ENCODE data around the gene CFAP221.
"Not testable (repeated sequence)": the region's sequence is repeated elsewhere in the genome, so short reads cannot be mapped to it uniquely, and the experiment has no call there.

CFAP221 gene

DNA sequence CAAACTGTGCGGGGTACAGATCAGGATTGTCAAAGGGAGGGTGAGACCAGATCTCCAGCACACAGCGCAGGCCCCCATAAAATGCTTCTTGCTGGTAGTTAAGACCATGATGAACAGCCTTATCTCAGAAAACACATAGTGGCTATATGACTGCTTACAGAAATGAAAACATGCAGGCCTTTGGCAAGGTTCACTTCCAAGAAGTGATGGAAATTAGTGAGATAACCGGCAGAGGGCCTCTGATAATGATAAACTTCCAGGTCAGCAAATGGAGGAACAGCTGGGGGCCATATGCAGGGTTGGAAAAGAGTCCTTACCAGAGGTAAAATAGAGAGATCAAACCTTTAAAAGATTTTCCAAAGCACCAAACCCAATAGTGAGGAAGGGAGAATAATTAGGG lies 46.6 kb downstream of the CFAP221 start:
- DNase-seq (ENCODE audit: low read depth) = no peak

DNA sequence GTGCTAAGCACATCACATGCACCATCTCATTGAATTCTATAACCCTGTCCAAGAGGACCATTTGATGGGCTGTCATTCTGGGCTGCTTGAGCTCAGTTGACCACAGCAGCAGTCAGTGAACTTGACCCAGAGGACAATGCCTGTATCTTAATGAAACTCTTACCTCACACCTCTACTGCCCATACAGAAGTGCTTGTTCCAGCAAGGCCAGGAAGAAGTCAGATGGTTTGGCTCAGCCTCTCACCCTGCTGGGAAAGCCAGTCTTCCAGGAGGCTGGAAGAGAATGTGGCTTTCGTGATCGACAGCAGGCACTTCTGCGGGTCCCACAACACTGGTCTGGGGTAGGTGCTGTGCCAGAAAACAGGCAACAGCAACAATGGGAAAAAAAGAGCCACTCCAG lies 47.3 kb downstream of the CFAP221 start:
- no peak for DNase-seq (ENCODE audit: low read depth)

DNA sequence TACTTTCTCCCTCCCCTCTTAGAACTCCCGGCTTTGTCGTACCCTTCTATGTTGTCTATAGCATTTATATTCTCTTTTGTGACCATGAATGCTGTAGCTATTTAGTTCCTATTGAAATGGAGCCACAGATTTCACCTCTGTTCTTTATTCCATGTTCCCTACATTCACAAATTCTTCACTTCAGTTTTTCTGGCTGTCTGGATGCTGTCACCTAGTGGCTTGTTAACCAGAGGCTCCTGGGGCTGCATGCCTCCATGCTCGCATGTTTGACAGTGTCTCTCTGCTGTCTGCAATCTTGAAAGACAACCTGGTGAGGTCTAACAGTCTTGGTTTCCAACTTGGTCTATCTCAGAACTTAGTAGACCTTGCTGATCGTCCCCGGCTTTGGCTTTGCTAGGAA lies 48.2 kb downstream of the CFAP221 start:
- no peak for DNase-seq (ENCODE audit: low read depth)

DNA sequence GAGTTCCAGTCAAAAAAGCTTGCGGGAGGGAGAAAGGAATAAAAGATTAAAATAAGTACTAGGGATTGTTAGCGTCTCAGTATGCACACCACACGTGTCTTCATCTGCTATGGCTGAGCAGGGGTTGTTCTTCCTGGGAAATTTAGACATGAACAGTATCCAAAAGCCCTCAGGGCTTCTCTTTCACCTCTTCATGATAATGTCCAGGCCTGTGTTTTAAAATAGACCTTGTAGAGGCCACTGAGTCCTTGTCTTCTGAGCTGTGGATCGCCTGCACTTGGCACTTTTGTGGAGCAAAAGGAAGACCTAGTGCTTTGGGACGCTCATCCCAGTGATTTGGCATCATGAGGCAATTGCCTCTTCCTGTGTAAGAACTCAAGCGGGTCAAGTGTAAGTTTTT lies 52.4 kb downstream of the CFAP221 start:
- no peak for DNase-seq (ENCODE audit: low read depth)

DNA sequence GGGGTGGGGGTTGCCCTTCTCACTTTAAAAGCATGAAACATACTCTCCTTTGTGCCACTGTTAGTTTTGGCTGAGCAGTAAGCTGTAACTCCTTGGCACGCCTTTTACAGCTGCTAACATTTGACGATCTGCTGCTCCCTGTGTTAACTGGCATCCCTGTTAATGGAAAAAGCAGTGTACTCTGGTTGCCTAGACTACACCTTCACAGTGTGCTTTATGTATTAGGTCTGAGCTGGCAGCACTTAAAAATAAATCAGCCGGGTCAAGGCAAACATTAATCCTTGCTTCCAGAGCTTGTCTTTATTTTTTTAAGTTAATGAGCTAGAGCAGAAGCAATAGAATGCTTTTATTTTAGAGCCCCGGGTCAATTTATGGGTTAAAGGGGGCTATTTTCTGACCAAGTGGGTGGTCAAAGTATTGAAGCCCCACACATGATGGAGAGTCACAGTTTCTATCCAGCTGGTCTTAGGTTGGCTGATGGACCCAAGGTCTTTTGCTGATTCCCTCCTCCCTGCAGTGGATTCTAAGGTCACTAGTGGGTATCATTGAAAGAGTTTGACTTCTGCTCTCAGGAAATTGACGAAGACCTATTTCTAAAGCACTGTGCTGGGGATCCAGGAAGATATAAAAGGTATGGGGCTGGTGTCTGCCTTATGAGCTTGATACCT lies 54.5 kb downstream of the CFAP221 start:
- DNase-seq (ENCODE audit: low read depth) = no peak

DNA sequence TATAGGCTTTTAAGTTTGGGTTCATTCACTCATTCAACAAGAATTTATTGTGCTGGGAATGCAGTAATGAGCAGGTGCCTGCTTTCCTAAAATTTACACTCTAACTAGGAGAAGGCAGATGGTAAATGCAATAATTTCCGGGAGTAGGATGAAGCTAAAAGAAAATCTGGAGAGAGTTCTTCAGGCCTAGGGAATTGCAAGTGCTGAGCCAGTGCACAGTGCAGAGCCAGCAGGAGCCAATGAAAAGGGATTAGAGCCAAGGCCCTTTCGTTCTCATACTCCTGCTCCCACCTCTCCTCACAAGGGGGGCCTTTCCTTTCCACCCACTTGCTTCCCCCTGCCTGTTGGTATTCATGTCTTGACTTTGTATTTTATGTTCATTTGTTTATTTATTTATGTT lies 55.1 kb downstream of the CFAP221 start:
- DNase-seq (ENCODE audit: low read depth) = no peak

DNA sequence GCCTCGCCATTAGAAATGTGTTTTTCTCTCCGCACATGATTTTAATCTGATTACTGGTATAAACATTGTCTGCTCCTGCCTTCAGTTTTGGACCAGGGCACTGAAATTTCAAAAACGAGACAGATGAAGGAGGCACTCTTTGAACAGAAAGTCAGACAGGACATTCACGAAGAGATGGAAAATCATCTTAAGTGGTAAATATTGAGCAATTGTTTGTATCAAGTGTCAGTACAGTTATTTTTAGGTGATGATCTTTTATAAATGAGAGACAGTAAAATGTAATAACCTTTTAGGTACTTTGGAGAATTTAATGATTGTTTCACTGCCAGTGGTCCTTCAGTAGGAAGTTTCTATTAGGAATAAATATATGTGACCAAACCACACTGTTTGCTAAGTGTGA lies 60.8 kb downstream of the CFAP221 start:
- no peak for DNase-seq (ENCODE audit: low read depth)

DNA sequence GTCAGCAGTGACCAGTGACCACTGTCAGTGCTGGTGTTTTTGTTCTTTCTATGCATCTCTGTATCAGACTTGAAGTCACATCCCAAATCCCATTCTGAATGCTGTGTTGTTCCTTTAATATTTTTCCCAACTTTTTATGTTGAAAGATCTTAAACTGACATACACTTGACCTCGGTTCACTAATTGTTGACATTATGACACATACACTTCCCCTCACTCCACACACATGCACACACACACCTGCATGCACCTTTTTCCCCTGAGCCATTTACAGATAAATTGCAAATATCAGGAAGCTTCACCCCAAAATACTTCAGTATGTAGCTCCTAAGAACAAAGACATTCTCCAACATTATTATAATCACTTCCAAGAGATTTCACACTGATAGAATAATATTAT lies 62.4 kb downstream of the CFAP221 start:
- DNase-seq (ENCODE audit: low read depth) = no peak

DNA sequence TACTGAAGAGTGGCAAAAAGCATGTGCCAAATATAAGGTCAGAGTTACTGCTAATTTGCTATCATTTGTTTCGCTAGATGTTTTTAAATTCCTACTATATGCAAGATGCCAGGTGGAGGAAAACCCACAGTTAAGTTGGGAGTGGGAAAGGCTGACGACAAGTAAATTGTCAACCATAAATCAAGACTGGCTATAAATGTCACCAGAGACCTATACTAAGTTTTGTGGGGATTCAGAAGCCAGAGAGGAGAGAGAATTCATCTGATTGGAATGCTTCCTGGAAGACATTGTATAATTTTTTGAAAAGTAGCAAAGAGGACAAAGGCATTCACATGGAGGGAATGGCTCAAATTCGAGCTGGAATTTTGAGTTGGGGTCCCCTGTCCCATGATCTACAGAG lies 64.3 kb downstream of the CFAP221 start:
- no peak for DNase-seq (ENCODE audit: low read depth)

DNA sequence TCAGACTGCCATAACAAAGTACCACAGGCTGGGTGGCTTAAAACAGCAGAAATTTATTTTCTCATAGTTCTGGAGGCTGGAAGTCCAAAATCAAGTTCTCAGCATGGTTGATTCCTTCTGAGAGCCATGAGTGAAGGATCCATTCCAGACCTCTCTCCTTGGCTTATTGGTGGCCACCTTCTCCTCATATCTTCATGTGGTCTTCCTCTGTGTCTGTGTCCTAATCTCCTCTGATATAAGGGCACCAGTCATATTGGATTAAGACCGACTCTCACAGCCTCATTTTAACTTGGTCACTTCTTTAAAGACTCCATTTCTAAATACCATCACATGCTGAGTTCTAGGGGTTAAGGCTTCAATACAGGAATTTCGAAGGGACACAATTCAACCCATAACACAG lies 65.1 kb downstream of the CFAP221 start:
- no peak for DNase-seq (ENCODE audit: low read depth)

DNA sequence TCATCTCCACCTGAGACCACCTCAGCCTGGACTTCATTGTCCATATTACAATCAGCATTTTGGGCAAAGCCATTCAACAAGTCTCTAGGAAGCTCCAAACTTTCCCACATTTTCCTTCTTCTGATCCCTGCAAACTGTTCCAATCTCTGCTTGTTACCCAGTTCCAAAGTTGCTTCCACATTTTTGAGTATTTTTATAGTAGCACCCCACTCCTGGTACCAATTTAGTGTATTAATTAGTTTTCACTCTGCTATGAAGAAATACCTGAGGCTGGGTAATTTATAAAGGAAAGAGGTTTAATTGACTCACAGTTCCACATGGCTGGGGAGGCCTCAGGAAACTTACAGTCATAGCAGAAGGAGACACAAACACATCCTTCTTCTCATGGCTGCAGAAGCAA lies 69.9 kb downstream of the CFAP221 start:
- DNase-seq (ENCODE audit: low read depth) = not testable (repeated sequence)

DNA sequence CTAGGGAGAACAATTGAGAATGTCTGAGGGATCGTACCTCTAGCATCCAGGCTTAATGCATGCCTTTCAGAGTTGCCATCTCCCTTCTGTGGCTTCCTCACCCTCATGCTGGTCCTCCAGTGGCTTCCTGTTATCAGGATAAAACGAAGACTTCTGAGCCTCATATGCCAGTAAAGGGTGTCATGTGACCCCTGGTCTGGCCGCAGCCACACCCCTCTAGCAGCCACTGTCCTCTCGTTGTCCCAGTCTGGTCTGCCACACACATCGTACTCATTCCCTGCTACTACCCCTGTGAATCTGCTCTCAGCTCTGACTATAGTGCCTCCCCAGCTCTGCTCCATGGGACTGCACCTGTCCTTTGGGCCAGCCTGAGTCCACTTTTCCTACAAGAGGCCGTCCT lies 72.2 kb downstream of the CFAP221 start:
- no peak for DNase-seq (ENCODE audit: low read depth)

DNA sequence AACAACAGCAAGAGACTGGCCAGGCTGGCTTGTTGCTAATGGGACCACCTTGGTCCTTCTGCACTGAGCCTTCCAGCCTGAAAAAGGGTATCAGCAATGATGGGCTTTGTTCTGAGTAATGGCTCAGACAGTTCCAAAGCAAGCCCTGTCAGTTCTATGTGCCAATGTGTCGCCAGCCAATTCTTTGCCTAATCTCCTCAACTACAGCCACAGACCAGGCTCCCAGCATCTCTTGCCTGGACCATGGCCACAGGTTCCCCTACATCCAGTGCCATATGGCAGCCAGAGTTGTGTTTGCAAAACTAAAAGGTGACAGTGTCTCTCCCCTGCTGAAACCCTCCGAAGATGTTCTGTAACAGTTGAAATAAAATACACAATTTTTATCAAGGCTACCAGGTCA lies 73.2 kb downstream of the CFAP221 start:
- DNase-seq (ENCODE audit: low read depth) = no peak

DNA sequence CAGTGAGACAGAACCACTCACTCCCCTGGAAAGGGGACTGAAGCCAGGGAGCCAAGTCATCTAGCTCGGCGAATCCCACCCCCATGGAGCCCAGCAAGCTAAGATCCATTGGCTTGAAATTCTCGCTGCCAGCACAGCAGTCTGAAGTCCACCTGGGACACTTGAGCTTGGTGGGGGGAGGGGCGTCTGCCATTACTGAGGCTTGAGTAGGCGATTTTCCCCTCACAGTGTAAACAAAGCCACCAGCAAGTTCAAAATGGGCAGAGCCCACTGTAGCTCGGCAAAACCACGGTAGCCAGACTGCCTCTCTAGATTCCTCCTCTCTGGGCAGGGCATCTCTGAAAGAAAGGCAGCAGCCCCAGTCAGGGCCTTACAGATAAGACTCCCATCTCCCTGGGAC lies 74.5 kb downstream of the CFAP221 start:
- not testable (repeated sequence) for DNase-seq (ENCODE audit: low read depth)

DNA sequence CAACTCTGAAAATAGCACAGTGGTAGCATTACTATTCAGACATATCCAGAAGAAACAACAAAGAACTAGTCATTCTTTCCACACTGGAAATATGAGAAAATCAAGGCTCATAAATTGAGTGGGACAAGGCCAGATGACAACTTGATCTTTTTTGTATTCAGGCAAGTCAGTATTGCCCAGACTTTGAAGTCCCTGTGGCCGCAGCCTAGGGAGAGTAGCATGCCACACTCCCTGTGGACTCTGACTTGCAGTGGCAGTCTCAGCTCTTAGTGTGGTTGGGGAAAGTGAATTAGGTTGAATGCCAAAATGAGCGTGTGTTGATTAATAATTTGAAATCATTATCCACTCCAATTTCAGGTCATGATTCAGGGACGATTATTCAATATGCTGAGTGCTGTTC lies 81.0 kb downstream of the CFAP221 start:
- DNase-seq (ENCODE audit: low read depth) = no peak

DNA sequence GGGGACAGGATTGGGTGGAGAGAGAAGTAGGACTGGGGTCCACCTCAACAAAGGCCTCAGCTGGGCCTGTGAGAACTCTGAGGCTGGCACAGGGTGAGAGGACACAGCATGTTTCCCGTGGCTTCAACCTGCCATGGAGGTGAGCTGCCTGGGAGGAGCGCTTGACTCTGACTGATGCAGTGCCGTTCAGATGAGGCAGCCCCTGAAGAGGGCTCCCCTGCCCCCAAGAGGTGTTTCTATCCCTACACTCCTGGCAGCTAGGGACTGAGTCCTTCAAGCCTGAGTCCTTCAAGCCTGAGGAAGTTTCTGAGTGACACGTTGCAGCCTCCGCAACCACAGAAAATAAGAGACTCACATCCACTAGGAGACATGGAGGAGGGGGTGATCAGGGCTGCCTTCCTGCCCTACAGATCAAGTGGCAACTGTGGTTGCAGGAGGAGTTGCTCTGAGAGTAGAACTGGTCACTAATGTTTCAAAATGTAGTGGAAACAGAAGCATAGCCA lies 85.1 kb downstream of the CFAP221 start:
- DNase-seq (ENCODE audit: low read depth) = no peak

DNA sequence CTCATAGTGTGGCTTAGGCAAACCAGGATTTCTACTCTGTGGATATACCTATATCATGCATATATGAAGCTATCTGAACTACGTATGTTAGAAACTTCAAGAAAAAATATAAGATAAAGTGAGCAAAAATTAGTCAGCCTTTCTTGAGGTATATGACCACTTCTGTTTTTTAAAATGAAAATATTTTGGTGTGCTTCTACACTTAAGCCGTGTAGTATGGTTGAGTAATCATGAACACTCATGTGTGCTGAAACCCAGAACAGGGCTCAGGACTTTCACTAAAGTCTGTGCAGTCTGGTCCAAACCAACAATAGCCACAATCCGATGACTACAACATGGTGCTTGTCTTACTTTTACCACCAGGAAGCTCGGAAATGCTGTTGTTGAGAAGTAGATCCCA lies 85.9 kb downstream of the CFAP221 start:
- DNase-seq (ENCODE audit: low read depth) = no peak

DNA sequence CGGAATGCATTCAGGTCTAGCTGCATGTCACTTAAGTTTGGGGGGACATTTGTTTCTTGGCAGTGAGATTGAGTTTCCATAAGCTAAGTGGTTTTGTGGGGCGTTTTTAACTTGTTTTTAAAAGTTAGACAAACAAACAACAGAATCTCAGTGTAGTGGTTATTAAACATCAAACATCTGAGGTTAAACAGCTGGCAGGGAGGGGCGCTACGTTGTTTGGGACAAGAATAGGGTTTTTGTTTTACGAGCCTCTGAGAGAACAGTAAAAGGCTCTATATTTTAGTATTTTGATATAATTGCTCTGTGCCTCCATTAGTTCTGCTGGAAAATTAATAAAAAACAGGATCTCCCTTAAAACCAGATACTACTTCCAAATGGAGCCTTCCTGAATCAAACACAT lies 93.1 kb downstream of the CFAP221 start:
- DNase-seq (ENCODE audit: low read depth) = no peak

DNA sequence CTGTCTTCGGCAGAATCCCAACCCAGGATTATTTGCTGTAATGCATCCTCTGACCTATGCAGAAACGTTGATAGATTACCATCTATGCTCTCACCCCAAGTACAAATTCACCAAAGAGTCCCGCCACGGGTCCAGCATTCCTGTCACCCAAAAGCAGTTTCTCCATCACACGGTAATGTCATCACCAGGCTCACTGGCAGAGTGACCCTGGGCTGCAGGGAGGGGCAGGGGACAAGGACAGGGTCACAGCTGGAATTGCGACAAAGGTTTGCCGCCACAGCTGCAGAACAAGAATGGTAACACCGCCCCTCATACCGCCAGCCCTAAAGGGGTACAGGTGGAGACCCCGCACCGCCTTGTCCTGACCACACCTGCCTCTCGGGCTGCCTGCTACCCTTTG lies 94.0 kb downstream of the CFAP221 start:
- DNase-seq (ENCODE audit: low read depth) = no peak

DNA sequence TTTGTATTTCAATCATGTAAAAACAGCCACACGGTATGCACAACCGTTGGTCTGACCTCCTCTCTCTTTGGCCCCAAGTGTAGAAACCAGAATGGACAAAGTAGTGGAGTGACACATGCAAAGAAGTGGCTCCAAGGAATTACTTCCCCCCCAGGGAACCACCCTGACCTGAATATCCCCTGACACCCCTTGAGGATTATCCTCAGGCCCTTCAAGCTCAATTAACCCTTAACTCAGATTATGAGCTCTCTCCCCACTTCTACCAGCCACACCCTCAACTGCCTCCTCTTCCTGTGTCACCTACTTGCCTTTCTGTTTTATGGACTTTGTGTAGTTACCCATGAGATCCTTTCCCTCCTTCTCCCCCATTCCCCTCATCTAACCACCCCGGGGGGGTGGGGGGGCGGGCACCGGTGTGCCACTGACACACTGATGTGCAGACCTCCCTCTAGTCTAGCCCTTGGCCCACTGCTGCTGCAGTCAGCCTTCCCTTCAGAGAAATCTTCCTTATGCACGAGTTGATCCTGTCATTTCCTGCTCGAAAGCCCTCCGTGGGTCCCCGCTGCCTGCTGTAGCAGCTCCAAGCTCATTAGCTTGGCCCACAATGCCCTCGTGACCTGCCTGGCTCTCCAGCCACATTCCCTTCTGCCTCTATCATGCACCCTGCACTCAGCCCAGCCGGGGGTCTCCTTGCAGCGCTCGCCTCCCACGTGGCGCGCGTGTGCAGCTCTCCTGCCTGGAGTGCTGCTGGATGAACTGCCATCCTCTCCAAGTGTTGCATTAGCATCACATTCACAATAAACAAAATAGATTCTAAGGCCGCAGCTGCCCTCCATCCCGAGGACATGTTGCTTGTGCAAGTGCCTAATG lies 94.7 kb downstream of the CFAP221 start:
- DNase-seq (ENCODE audit: low read depth) = peak; percentile 20

DNA sequence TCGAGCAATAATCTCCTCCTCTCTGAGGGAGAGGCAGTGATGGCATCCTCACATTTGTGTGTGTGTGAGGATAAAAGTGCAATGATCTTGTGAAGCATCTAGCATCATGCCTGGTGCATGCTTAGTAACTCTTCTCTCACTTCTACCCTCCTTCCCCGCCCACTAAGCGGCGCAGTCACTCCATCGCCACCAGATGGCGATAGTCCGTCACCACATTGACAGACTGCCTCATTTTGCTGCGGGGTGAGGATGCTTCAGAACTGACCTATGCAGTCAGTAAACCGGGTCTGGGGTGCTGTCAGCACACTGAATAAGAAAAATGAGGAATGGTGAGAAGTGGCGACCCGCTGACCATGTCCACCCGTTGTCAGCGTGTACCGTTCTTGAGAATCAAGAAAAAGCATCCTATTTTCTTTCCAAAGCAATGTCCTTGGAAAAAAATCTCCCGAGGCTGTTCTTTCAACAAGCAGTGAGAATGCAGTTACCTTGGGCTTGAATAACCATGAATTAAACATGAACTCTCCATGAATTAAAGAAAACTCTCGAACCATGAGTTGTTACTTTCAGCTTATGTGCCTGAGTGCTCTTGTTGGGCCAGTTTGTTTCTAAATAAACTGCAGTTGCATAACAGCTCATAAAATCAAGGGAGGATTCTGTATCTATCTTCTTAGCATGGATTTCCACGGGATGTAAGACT lies 97.5 kb downstream of the CFAP221 start:
- peak; percentile 72 for DNase-seq (ENCODE audit: low read depth)

DNA sequence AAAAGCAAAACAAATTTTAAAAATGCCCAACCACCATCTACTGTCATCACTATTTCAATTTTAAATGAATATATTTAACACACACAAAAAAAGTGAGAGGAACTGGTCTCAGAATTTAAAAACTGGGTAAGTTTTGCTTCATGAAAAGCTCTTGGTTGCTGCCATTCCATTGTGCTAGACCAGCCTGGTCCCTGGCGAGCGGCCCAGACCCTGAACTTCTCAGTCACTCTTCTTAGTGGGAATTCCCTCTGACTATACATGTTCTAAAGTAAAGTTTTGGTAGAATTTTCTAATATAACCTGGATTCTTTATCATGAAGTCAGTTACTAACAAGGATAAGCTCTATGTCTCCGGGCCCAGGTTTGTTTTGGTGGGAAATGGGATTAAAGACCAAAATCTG lies 99.9 kb downstream of the CFAP221 start:
- DNase-seq (ENCODE audit: low read depth) = peak; percentile 75
